Parathyroid adenoma (tissue), 2 donors: ENCODE results near the gene EYA3.

ENCODE experiments used
- H2AFZ ChIP-seq: fragments of 300-600 bp; sonication (generic); one replicate; pipeline ENCODE4 v1.7.0; 2017; ENCODE audit warnings: antibody characterized with exemption, mild to moderate bottlenecking
- H3K27ac ChIP-seq: fragments of 300-600 bp; sonication (generic); one replicate; pipeline ENCODE4 v1.7.0; 2017
- H3K27me3 ChIP-seq: fragments of 300-600 bp; sonication (generic); one replicate; pipeline ENCODE4 v1.7.0; 2017; ENCODE audit warnings: low read length; ENCODE audit not compliant: control insufficient read depth, insufficient read depth
- H3K36me3 ChIP-seq: fragments of 300-600 bp; sonication (generic); one replicate; pipeline ENCODE4 v1.7.0; 2017; ENCODE audit warnings: low read length; ENCODE audit not compliant: control insufficient read depth, insufficient read depth
- H3K4me1 ChIP-seq: fragments of 300-600 bp; sonication (generic); one replicate; pipeline ENCODE4 v1.7.0; 2017; ENCODE audit warnings: control low read depth
- H3K4me2 ChIP-seq: fragments of 300-600 bp; sonication (generic); one replicate; pipeline ENCODE4 v1.7.0; 2017; ENCODE audit warnings: low read length
- H3K4me3 ChIP-seq: fragments of 300-600 bp; sonication (generic); one replicate; pipeline ENCODE4 v1.7.0; 2017; ENCODE audit warnings: low read depth, low read length
- H3K79me2 ChIP-seq: fragments of 300-600 bp; sonication (generic); one replicate; pipeline ENCODE4 v1.7.0; 2017; ENCODE audit warnings: control low read depth
- H3K9ac ChIP-seq: fragments of 300-600 bp; sonication (generic); one replicate; pipeline ENCODE4 v1.7.0; 2017; ENCODE audit warnings: mild to moderate bottlenecking
- H3K9me3 ChIP-seq: fragments of 300-600 bp; sonication (generic); one replicate; pipeline ENCODE4 v1.7.0; 2017; ENCODE audit warnings: low read length; ENCODE audit not compliant: control insufficient read depth
- TF ChIP-seq, protein P1 (sequence below): fragments of 300-600 bp; sonication (generic); IDR thresholded peaks from one replicate; pipeline ENCODE4 v1.7.0; 2017; ENCODE audit warnings: antibody characterized with exemption, mild to moderate bottlenecking
- donor health status: primary hyperparathyroidism.

Gene EYA3

DNA sequence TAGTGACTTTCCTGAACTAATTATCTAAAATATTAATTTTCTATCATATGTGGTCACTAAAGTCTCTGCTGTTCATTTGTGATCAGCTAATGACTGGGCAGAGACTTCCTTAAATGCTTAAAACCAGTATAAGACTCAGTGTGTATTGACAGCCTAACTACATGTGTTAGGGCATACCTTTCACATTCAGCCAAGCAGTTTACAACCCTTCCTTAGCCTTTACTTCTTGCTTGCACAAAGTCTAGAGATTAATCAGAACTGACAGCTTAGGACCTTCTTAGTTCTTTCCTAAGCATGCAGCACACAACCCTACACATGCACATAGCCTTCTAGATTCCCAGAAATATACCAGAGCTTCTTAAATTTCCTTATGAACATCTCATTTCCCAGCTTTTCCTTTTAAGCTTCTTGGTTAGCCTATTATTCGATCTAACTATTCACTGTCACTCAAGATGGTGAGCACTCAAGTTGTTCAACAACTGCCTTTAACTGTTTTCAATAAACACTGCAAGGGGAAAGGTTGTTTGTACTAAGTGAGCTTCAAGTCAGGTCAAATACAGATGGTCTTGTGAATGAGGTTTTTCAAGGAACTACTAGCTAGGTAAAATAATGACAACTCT lies 13.4 kb downstream of the EYA3 start:
- H3K4me1 ChIP-seq, result no peaks in the 10 kb centered on the region
- H3K9ac ChIP-seq, result no peak overlapping the region
- H3K4me2 ChIP-seq, result no peak overlapping the region
- H3K79me2 ChIP-seq, result peaks cover 8% of the 10 kb centered on the region
- TF ChIP-seq, protein P1, sequence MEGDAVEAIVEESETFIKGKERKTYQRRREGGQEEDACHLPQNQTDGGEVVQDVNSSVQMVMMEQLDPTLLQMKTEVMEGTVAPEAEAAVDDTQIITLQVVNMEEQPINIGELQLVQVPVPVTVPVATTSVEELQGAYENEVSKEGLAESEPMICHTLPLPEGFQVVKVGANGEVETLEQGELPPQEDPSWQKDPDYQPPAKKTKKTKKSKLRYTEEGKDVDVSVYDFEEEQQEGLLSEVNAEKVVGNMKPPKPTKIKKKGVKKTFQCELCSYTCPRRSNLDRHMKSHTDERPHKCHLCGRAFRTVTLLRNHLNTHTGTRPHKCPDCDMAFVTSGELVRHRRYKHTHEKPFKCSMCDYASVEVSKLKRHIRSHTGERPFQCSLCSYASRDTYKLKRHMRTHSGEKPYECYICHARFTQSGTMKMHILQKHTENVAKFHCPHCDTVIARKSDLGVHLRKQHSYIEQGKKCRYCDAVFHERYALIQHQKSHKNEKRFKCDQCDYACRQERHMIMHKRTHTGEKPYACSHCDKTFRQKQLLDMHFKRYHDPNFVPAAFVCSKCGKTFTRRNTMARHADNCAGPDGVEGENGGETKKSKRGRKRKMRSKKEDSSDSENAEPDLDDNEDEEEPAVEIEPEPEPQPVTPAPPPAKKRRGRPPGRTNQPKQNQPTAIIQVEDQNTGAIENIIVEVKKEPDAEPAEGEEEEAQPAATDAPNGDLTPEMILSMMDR, result no peak
- H2AFZ ChIP-seq, result no peak overlapping the region
- no peaks in the 10 kb centered on the region for H3K27me3 ChIP-seq
- H3K4me3 ChIP-seq, result no peak overlapping the region
- no peaks in the 10 kb centered on the region for H3K36me3 ChIP-seq
- no peaks in the 10 kb centered on the region for H3K9me3 ChIP-seq
- H3K27ac ChIP-seq, result no peak overlapping the region

DNA sequence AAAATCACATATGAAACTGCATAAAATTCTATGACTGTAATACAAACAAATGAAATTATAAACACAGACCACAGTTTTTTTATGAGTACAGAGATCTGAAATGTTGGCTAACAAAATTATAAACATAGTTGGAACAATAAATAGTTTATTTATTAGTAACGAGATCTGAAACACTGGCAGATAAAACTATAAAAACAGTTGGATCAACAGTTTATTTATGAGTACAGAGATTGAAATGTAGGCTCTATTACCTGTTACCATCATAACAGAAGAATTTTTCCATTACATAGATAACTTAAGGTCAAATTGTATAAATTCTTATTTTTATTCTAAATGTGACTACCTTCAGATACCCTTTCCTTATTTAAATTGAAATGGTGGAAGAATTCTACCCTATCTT lies 14.5 kb downstream of the EYA3 start:
- Histone ChIP-seq H3K27ac (no peak overlapping the region), H3K27me3 (no peaks in the 10 kb centered on the region), H3K4me3 (no peak overlapping the region), H3K9me3 (no peaks in the 10 kb centered on the region), H3K79me2 (peaks cover 8% of the 10 kb centered on the region), H3K4me2 (no peak overlapping the region), H2AFZ (no peak overlapping the region), H3K4me1 (no peaks in the 10 kb centered on the region), H3K9ac (no peak overlapping the region), H3K36me3 (no peaks in the 10 kb centered on the region)
- TF ChIP-seq, protein P1, result no peak

DNA sequence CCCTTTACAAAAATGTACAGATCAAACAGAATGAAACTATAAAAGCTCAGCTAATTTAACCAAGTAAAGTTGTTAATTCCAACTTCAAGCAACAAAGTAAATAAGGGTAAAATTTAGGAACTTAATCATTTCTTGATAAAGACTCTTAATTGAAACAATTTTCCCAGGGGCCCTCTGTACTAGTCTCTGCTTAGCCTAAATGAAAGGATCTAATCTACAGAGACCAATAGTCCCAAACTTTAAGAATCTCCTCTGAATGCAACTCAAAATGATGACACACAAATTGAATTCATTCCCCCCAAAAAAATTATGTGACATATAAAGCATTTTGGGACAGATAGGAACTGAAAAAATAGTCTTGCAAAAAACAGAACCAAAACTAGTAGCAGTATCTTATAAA lies 16.6 kb downstream of the EYA3 start:
- H3K9me3 ChIP-seq, result no peaks in the 10 kb centered on the region
- peaks cover 4% of the 10 kb centered on the region for H3K79me2 ChIP-seq
- H3K9ac ChIP-seq, result no peak overlapping the region
- no peaks in the 10 kb centered on the region for H3K4me1 ChIP-seq
- no peaks in the 10 kb centered on the region for H3K36me3 ChIP-seq
- TF ChIP-seq, protein P1, result no peak
- no peak overlapping the region for H3K4me3 ChIP-seq
- no peak overlapping the region for H3K27ac ChIP-seq
- no peak overlapping the region for H2AFZ ChIP-seq
- no peak overlapping the region for H3K4me2 ChIP-seq
- no peaks in the 10 kb centered on the region for H3K27me3 ChIP-seq

DNA sequence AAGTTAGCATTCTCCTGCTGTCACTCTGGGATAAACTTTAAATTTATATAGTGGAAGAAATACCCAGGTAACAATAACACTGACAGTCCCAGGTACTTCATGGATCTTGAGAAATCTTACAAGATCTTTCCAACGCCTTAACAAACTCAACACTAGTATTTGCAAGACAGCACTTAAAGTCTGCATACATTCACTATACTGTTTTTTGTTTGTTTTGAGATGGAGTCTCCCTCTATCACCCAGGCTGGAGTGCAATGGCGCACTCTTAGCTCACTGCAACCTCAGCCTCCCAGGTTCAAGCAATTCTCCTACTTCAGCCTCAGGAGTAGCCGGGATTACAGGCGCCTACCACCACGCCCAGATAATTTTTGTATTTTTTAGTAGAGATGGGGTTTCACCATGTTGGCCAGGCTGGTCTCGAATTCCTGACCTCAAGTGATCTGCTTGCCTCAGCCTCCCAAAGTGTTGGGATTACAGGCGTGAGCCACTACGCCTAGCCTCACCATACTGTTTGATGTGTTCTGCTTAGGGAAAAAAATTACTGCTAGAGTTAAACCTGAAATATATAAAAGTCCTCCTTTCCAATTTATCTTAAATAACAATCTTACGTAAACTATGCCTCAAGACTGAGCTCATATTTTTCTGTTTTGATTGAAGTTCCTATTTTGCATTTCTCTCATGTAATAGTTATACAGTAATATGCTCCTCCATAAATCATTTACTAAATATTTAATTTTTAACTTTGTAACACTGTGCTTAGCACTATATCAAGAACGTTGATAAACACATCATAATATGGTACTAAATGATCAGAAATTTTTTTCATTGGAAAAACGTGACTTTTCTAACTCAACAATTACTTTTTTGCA lies 17.5 kb downstream of the EYA3 start:
- Histone ChIP-seq H3K9me3 (no peaks in the 10 kb centered on the region), H3K9ac (no peak overlapping the region), H3K4me3 (no peak overlapping the region), H3K4me1 (no peaks in the 10 kb centered on the region), H3K27me3 (no peaks in the 10 kb centered on the region), H3K27ac (no peak overlapping the region), H2AFZ (no peak overlapping the region), H3K4me2 (no peak overlapping the region), H3K36me3 (no peaks in the 10 kb centered on the region), H3K79me2 (peaks cover 4% of the 10 kb centered on the region)
- TF ChIP-seq, protein P1, result no peak
